GM11168 (cell line): ENCODE data around the gene KRT84.

Source experiments
- in situ Hi-C: fragments of 300-500 bp; cut with MboI; formaldehyde crosslinking; loops from one replicate; pipeline ENCODE4 v1.12.0; 2022; ENCODE audit warnings: low sequenced_read_pairs; ENCODE audit not compliant: unreplicated experiment

Gene KRT84, protein sequence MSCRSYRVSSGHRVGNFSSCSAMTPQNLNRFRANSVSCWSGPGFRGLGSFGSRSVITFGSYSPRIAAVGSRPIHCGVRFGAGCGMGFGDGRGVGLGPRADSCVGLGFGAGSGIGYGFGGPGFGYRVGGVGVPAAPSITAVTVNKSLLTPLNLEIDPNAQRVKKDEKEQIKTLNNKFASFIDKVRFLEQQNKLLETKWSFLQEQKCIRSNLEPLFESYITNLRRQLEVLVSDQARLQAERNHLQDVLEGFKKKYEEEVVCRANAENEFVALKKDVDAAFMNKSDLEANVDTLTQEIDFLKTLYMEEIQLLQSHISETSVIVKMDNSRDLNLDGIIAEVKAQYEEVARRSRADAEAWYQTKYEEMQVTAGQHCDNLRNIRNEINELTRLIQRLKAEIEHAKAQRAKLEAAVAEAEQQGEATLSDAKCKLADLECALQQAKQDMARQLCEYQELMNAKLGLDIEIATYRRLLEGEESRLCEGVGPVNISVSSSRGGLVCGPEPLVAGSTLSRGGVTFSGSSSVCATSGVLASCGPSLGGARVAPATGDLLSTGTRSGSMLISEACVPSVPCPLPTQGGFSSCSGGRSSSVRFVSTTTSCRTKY

DNA sequence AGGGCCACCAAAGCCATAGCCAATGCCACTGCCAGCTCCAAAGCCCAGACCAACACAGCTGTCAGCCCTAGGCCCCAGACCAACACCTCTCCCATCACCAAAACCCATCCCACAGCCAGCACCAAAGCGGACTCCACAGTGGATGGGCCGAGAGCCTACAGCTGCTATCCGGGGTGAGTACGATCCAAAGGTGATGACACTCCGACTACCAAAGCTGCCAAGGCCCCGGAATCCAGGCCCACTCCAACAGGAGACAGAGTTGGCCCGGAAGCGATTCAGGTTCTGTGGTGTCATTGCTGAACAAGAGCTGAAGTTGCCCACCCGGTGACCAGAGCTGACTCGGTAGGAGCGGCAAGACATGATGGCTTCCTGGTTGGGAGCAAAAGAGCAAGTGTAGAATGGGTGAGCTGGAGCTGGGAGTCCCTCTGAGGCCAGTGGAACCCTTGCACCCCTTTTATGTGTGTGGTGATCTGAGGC is at the start of gene KRT84:
KRT84 (minus strand) TSS at position 427 of the 477 bp plus-strand sequence; CDS start at position 360, 67 bp downstream.
- in situ Hi-C loops: loop anchor here (10.0 kb wide), 1 partner anchor 490 kb away; no protein-coding TSS in a partner anchor

DNA sequence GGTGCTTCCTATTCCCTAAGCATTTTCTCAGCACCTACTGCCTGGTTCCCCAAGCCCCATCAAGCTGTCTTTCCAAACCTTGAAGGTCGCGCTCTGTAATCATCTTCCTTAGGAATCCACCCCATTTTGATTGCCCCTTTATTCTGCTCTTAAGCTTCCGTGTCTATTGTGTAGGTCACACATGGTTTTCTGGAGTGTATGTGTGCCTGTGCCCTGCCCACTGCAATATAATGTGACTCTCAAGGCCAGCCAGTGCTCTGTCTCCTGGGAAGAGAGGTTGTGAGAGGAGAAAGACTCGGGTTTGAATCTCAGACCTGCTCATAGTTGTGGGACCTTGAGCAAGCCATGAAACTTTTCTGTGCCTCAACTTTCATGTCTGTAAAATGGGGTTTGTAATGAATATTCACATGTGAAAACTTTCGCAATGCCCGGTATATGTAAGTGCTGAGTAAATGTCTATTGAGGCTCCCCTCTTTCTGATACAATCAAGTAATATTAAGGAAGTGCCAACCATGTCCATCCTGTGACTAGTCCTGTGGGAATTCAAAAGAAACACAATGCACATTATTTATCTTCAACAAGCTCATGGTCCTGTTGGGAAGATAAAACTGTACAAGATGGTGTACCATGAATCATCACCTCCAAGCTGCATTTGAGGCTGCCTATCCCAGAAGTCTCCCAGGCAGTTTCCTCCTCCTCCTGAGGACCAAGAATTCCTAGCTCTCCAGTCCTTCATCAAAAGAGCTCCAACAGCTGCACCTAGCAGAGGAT is 49.5 kb upstream of the KRT84 start:
- in situ Hi-C loops: no loop called here

DNA sequence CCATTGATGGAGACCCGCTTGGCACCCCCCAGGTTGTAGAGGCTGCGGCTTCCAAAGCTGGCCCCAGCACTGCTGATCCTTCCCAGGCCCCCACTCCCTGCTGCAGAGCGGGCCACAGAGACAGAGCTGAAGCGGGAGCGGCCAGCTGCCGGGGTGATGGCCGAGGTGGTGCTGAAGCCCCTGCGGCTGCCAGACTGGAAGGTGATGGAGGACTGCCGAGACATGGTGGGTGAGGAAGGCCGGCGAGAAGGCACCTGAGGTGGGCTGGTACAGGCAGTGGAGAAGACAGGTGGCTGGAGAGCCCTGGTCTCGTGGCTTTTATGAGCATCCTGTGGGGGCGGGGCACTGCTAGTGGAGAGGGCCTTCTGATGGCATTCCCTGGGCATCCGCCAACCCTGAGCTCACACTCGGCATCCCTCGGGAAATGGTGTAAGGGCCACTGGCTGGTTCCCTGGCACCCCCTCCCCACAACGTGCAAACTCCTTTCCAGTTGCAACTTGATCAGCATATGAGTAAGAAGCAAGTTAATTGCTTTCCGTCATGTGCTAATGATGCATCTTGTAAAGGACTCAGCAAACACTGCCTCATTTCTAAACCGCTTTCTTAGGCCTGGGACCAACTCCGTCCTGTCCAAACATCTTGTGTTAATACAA is 48.8 kb upstream of the KRT84 start, which contains the start of gene KRT75:
KRT75 (minus strand) TSS at position 291 of the 653 bp plus-strand sequence; CDS start at position 224, 67 bp downstream.
- in situ Hi-C loops: no loop called here

DNA sequence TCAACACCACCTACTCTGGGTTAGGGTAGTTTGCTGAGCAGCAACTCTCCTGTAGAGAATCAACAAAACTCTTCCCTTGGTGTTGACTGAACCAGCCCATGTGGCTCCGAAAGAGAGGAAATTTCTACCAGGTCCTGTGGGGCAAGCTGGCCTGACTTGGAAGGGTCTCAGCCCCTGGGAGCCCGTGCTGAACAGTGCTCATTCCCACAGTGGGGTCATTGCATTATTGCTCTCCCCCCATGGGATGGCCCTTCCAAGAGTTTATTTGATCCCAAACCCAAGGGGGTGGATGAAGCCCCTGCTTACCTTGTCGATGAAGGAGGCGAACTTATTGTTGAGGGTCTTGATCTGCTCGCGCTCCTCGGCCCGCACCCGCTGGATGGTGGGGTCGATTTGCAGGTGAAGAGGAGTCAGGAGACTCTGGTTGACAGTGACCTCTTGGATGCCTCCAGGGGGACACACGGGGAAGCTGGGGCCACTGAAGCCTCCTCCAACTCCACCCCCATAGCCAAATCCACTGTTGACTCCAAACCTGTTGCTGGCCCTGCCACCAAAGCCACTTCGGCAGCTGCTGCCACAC is 48.1 kb upstream of the KRT84 start:
- in situ Hi-C loops: no loop called here

DNA sequence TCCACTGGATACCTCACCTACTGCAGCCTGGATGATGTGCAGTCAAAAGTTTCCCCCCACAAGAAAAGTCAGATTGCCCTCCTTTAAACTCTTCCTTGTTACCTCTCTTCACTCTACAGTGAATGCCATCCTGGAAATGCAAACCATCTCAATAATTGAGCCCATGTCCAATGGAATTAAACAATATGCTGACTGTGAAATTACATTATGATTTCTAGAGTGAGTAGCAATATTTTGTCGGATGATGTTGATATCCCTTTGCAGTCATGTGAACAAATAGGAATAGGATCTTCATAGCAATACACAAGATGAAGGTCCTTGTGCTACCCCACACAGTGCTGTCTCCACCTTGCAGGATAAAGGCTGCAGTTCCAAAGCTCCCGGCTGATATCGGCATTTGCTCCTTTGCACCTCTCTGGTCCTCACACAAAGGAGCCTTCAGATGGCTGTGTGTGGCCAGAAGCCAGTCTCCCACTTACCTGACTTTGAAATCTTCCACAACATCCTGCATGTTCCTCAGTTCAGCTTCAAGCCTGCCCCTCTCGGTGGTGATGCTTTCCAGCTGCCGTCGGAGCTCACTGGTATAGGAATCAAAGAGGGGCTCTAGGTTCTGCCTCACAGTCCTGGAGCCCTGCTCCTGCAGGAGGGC is 47.2 kb upstream of the KRT84 start:
- in situ Hi-C loops: no loop called here

DNA sequence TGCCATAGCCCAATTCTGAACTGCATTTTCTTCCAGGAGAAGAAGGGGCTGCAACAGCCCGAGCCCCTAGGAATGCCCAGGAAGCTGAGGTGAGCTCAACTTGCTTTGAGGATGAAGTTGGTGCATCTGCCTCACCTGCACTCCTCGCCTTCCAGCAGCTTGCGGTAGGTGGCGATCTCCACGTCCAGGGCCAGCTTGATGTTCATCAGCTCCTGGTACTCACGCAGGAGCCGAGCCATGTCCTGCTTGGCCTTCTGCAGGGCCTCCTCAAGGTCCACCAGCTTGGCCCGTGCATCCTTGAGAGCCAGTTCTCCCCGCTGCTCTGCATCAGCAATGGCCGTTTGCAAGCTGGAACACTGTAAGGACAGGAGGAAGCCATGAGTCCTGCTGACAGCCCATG is 42.7 kb upstream of the KRT84 start:
- in situ Hi-C loops: no loop called here

DNA sequence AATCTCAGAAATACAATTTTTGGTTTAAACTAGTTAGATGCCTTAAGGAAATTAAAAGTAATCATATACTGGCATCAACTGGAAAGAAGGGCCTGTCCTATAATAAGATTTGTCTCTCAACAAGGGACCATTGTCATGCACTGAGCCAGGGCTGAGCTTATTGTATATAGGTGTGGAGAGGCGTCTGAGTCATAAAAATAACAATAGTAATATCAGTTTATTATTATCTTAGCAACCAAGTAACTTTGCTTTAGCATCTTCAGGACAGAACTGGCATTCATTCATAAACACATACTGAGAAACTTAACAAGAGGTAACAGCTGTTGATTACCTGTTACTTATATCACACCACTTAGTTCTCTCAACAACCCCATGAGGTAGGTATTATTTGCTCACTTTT is 41.6 kb upstream of the KRT84 start:
- in situ Hi-C loops: no loop called here

DNA sequence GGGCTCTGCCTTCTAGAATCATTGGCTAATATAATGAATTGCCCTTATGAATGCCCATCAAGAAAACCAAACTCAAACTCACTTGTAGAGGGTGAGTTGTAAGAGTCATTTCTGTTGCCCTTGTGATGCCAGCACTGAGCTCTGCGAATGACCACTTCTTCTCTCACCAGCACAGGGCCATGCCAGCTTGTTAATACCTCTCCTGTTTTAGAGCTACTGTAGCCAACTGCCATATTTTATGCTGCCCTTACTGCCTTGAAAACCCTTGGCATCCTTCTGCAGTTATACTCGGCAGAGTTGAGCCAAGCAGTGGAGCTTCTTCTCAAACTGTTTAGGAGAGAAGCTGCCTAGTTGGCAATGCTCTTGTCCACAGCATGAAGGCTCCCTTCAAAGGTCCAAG is 40.6 kb upstream of the KRT84 start:
- in situ Hi-C loops: no loop called here

DNA sequence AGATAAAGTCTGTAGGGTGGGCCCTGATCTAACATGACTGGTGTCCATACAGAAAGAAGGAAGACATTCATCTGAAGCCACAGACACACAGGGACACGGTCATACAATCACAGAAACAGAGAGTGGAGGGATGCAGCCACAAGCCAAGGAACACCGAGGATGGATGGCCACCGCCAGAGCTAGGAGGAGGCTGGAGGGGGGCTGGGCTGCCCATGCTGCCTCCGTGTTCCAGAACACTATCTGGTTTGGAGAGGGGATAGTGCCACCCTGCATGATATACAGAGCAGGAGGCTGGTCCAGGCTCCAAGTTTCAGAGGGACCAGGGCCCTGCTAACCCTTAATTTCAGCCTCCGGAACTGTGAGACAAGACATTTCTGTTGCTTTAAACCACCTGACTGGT is 40.0 kb upstream of the KRT84 start:
- in situ Hi-C loops: no loop called here

DNA sequence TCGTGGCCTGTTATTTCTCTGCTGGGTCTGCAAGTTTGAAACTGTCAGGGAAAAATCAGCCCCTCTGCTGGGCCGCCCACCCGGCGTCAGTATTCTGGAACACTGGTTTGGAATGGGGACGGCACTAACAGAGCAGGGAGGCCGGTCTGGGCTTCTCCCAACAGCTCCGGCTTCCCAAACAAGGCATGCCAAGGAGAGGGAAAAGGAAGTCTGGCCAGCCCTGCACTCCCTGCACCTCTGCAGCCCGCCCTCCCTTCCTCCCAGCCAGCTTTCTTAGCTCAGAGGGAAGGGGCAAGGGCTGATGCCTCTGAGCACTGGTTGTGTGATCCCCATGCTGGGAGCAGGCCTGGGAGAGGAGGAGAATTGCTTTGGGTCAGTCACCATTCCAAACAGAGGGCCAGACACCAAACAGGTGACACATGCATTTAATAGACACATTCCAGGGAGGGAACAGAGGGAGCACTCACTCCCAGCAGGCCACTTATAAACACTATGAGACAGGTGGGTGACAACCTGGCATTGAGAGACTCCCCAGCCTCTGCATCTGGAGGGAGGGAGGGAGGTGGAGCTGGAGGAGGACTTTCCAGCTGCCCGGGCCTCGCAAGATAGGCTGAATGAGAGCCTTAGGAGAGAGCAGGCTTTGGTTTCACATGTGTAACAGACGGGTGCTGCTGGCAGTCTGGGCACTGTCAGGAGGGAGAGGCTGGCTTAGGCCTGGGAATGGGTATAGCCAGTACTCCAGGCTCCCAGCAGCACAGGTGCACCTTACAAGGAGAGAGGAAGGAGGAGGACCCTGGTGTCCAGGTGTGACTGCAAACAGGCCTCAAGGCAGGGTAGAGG is 38.4 kb upstream of the KRT84 start:
- in situ Hi-C loops: no loop called here

DNA sequence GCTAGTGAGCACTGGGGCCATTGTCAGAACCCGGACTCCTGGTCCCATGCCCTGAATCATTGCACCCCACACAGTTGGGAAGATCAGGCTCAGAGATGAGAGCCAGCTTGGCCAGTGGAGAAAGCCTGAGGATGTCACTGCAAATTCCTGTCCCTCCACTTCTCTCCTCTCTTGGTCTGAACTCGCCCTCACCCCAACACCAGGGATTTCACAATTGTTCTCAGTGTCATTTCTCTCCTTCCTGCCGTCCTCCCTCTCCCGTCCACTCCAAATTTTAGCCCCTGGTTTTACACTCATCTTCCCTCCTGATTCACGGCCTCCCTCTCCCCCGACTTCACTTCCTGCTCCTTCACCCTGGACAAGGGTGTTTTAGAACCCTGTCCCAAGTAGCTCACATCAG is 37.6 kb upstream of the KRT84 start:
- in situ Hi-C loops: no loop called here

DNA sequence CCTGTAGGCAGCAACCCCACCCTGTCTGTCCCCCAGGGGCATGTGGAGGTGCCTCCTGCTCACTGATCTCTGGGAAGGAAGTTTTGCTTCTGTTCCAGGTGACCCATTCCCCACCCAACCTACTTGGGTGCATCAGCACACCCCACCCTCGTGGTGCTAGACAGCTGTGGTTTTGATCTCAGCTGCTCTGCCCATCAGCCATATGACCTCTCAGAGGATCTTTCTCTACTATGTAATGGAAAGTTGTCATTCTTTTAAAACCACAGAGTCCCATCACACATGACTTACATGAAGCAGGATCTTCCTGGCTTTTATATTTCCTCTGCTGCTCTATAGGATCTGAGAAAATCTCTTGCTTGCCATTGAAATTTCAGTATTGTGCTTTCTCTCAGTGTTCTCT is 34.2 kb upstream of the KRT84 start:
- in situ Hi-C loops: no loop called here

DNA sequence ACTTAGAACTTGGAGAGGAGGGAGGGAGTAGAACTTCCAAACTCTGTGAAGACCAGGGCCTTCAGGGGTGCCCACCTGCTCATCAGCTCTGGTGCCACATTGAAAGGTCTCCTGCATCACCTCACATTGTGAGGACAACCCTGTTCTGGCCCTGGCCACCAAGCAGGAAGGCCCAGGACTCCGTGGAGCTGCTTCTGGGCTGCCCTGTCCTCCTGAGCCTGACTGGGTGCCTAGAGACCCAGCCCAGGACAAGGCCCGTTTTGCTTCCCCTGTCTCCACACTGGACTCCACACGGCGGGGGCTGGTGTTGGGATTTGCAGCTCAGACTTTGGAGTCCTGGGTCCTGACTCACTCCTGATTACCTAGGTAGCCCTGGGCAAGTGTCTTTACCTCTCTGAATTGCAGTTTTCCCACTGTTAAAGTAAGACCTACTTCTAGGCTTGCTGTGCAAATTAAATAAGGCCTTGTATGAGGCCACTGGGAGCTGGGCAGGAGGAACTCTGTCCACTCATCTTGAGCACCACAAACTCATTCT is 33.2 kb upstream of the KRT84 start:
- in situ Hi-C loops: no loop called here

DNA sequence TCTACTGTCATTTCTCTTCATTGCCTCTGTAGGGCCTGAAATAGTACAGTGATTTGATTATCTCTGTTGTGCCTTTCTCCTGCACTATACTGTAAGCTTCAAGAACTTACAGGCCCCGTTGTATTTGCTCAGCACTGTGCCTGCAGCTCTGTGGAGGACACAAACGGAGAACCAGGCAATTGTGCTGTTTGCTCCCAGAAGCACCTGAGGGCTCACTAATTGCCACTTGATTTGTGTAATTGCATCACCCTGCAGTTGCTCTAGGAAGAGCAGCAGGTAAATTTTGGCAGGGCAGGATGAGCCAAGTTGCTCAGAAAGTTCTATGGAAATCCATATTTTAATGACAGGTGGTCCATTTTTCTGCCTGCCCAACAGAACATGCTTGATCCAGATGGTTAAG is 32.3 kb upstream of the KRT84 start:
- in situ Hi-C loops: no loop called here

DNA sequence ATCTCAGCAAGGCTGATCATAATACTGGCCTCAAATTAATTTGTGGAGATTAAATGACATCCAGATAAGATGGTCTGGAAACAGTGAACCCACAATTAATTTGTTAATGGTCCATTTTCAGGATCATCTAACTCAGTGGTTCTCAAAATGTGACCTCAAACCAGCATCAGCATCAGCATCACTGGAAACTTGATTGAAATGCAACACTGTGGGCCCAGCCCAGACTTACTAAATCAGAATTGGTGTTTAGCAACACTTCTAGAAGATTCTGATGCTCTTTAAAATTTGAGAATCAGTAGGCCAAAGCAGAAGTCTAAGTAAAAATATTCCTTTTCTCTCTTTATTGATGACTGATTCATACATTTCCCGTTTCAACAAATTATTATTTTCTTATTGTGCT is 31.3 kb upstream of the KRT84 start:
- in situ Hi-C loops: no loop called here

DNA sequence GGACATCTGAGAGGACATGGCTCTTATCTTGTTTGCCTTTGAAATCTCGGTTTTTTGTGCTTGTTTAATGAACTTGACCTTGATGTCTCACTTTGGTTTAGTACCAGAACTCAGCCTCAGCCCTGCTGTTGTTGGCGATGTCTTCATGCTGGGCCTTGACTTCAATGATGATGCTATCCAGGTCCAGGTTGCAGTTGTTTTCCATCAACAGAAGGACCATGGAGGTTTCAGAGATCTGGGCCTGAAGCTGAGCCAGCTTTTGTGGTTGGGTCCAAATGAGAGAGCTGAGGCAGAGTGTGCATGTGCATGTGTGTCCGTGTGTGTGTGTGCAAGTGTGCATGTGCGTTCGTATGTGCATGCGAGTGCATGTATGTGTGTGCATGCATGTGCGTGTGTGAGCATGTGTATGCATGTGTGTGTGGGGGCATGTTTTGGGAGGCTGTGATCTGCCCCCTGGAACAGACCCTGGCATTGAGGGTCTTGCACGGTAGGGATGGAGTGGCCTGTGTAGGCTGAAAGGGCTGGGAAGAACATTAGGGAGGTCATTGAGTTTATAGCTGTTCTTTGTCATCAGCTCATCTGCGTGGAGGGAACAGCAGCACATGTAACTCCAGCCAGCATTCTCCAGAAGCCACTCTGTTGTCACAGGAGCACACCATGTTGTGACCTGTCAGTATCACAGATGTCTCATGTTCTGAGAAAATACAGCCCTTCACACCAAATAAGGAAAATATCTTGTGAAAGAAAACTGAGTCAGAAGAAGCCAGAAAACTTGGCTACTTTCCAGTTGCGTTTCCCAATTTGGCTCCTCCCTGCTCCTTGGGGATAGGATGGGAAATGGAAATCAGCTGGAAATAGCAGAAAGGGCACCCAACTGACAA is 30.7 kb upstream of the KRT84 start:
- in situ Hi-C loops: no loop called here

DNA sequence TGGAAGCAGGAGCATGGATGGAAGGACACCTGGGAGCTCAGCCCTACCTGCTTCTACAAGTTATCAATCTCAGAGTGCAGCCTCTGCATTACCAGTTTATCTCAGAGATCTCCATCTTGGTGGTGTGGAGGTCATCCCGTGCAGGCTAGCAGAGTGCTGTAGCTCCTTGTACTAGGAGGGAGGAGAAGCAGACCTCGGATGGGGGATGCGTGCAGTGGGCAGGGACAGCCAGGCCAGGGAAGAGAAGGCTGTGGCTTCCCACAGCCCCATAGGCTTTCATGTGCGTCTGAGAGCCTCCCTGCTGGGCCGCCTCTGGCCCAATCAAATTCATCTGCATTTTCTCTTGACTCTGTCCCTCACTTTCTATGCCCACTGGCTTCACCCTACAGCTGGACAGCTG is 29.5 kb upstream of the KRT84 start:
- in situ Hi-C loops: no loop called here
